Neural progenitor cell (in vitro differentiated cells): ENCODE results near the gene MAP3K4. TPM values are rescaled to one million over a fixed set of nuclear protein-coding genes. Genes with fewer than 3 reads are reported as not detected.

ENCODE experiments used
- DNase-seq: peaks from one replicate; pipeline ENCODE4 v3.0.0-alpha.2; 2016; ENCODE audit warnings: low spot score
- H2AFZ ChIP-seq: fragments of 200-600 bp; sonication (generic); replicated peaks from 2 replicates; pipeline ENCODE4 v1.6.1; 2016; ENCODE audit warnings: antibody characterized with exemption
- H3F3A ChIP-seq: fragments of 200-600 bp; sonication (generic); 2 replicates; pipeline ENCODE4 v1.6.1; 2016; ENCODE audit warnings: antibody characterized with exemption, low read depth
- H3K27ac ChIP-seq: fragments of 200-600 bp; sonication (generic); 2 replicates; pipeline ENCODE4 v1.5.1; 2016; ENCODE audit warnings: mild to moderate bottlenecking
- H3K27me3 ChIP-seq: fragments of 200-600 bp; sonication (generic); 2 replicates; pipeline ENCODE4 v1.6.1; 2016; ENCODE audit warnings: mild to moderate bottlenecking, moderate library complexity
- H3K36me3 ChIP-seq: fragments of 200-600 bp; sonication (generic); 2 replicates; pipeline ENCODE4 v1.5.1; 2016
- H3K4me1 ChIP-seq: fragments of 200-600 bp; sonication (generic); 2 replicates; pipeline ENCODE4 v1.6.1; 2016; ENCODE audit warnings: mixed run types
- H3K4me2 ChIP-seq: fragments of 200-600 bp; sonication (generic); 2 replicates; pipeline ENCODE4 v1.6.1; 2016
- H3K4me3 ChIP-seq: fragments of 200-600 bp; sonication (generic); 2 replicates; pipeline ENCODE4 v1.5.1; 2016
- H3K79me2 ChIP-seq: fragments of 200-600 bp; sonication (generic); 2 replicates; pipeline ENCODE4 v1.6.1; 2016; ENCODE audit warnings: low read depth
- H3K9ac ChIP-seq: fragments of 200-600 bp; sonication (generic); 2 replicates; pipeline ENCODE4 v1.6.1; 2016
- H3K9me3 ChIP-seq: fragments of 200-600 bp; sonication (generic); 2 replicates; pipeline ENCODE4 v1.5.1; 2016; ENCODE audit warnings: low read depth
- H4K20me1 ChIP-seq: fragments of 200-600 bp; sonication (generic); 2 replicates; pipeline ENCODE4 v1.6.1; 2016; ENCODE audit warnings: low read depth
- H3K27ac Mint-ChIP-seq: 3 replicates; pipeline ENCODE4 v1.8.0; 2021; ENCODE audit warnings: mixed read lengths
- H3K27me3 Mint-ChIP-seq: 2 replicates; pipeline ENCODE4 v1.8.0; 2022; ENCODE audit warnings: low read depth, mild to moderate bottlenecking, inconsistent platforms, moderate library complexity, mixed read lengths; ENCODE audit not compliant: insufficient read depth
- H3K36me3 Mint-ChIP-seq: 3 replicates; pipeline ENCODE4 v1.8.0; 2021; ENCODE audit warnings: mixed read lengths
- H3K4me1 Mint-ChIP-seq: 3 replicates; pipeline ENCODE4 v1.8.0; 2021; ENCODE audit warnings: mixed read lengths
- H3K4me3 Mint-ChIP-seq: 3 replicates; pipeline ENCODE4 v1.8.0; 2021; ENCODE audit warnings: mild to moderate bottlenecking, moderate library complexity, mixed read lengths
- H3K9me3 Mint-ChIP-seq: 3 replicates; pipeline ENCODE4 v1.8.0; 2020; ENCODE audit warnings: mixed read lengths
- CTCF ChIP-seq: fragments of 200-600 bp; sonication (generic); IDR thresholded peaks from 2 replicates; pipeline ENCODE4 v1.5.1; 2017; ENCODE audit warnings: antibody characterized with exemption, mild to moderate bottlenecking
- EZH2 ChIP-seq: fragments of 200-600 bp; sonication (generic); IDR thresholded peaks from 2 replicates; pipeline ENCODE4 v1.6.1; 2017; ENCODE audit warnings: antibody characterized with exemption, mild to moderate bottlenecking, moderate library complexity
- EZH2phosphoT487 ChIP-seq: fragments of 200-600 bp; sonication (generic); IDR thresholded peaks from 2 replicates; pipeline ENCODE4 v1.6.1; 2017; ENCODE audit warnings: antibody characterized with exemption
- total RNA-seq: library from RNA; depleted of rRNA; stranded (reverse); fragments of >200 nt; gene quantifications from 2 replicates; pipeline ENCODE4 v1.2.3, GENCODE V29; 2015; ENCODE audit warnings: low replicate concordance

MAP3K4 gene
- total RNA-seq, 1 donor from 2014 or later: 59.6 TPM

DNA sequence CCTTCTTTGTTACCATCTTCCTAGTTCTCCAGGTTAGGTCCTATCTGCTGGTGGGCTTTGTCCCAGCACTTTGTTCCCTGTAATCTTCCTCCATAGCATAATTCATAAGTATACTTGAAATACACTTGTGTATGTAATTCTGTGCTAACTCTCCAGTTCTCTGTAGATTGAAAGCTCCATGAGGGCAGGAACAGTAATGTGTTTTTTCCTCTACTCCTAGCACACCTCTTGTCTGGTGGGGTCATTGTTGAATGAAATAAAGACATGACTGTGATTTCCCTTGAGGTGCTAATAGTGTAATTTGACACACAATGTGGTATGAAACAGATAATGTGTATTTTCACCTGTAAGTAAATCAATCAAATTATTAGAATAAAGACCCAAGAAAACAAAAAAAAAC, 30.0 kb downstream of the MAP3K4 start:
- Mint-ChIP-seq H3K9me3 (peaks cover 4% of the 10 kb centered on the region), H3K36me3 (peaks cover 31% of the 10 kb centered on the region), H3K4me3 (no peak overlapping the region), H3K4me1 (no peaks in the 10 kb centered on the region), H3K27me3 (peaks cover 4% of the 10 kb centered on the region), H3K27ac (no peak overlapping the region)
- no peak overlapping the region for H3K4me2 ChIP-seq
- H3K36me3 ChIP-seq: no peaks in the 10 kb centered on the region
- no peaks in the 10 kb centered on the region for H3K27me3 ChIP-seq
- TF ChIP-seq EZH2 (no peak), EZH2phosphoT487 (no peak), CTCF (no peak)
- no peaks in the 10 kb centered on the region for H3F3A ChIP-seq
- peaks cover 16% of the 10 kb centered on the region for H4K20me1 ChIP-seq
- peaks cover 94% of the 10 kb centered on the region for H3K79me2 ChIP-seq
- DNase-seq: no peak
- H3K4me1 ChIP-seq: no peaks in the 10 kb centered on the region
- H2AFZ ChIP-seq: no peak overlapping the region
- H3K9ac ChIP-seq: no peak overlapping the region
- no peak overlapping the region for H3K4me3 ChIP-seq
- H3K9me3 ChIP-seq: no peaks in the 10 kb centered on the region
- no peak overlapping the region for H3K27ac ChIP-seq

DNA sequence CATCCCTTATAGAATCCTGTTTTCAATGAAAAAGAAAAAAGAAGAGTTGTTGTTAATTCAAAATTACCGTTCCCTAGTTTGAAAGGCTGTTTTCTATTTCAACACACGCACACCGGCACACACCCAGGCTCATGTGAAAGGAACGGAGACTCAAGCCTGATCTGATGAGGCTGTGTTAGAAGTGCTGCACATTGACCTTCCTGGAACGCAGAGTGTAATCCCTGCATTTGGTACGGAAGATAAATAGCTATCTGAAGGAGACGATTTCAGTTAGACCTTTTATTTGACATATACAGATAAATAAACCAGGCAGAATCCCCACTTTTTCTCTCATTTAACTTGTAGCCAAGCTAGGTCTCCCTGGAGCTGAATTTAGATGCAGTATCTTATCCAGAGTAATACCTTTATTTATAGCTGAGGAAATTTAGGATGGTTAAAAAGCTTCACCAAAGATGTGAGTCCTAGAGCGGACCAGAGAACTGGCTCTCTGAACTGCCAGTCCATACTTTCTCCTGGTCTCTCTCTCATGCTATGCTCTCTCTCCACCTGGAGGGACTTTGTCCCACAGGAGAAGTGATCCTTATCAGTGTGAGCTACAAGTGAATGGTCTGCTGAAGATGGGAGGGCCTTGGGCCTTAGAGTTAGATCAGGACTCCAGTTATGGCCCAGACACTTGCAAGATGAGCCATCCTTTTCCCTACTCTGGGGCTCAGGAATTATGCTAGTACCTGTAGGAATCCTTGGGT, 30.6 kb downstream of the MAP3K4 start:
- H3K36me3 Mint-ChIP-seq: peaks cover 33% of the 10 kb centered on the region
- Histone ChIP-seq H3K79me2 (peaks cover 91% of the 10 kb centered on the region), H3K4me3 (no peak overlapping the region), H3K4me1 (no peaks in the 10 kb centered on the region), H3K9ac (no peak overlapping the region), H3K4me2 (no peak overlapping the region), H4K20me1 (peaks cover 9% of the 10 kb centered on the region), H3K27ac (no peak overlapping the region), H3F3A (no peaks in the 10 kb centered on the region), H3K27me3 (no peaks in the 10 kb centered on the region), H2AFZ (no peak overlapping the region), H3K36me3 (no peaks in the 10 kb centered on the region), H3K9me3 (no peaks in the 10 kb centered on the region)
- no peaks in the 10 kb centered on the region for H3K4me1 Mint-ChIP-seq
- DNase-seq: no peak
- H3K9me3 Mint-ChIP-seq: peaks cover 4% of the 10 kb centered on the region
- TF ChIP-seq EZH2 (no peak), CTCF (no peak)
- H3K27ac Mint-ChIP-seq: no peak overlapping the region
- H3K4me3 Mint-ChIP-seq: no peak overlapping the region
- H3K27me3 Mint-ChIP-seq: peaks cover 4% of the 10 kb centered on the region

- peaks cover 4% of the 10 kb centered on the region for H3K27me3 Mint-ChIP-seq
- Histone ChIP-seq H2AFZ (no peak overlapping the region), H3K9me3 (no peaks in the 10 kb centered on the region), H3K79me2 (peaks cover 89% of the 10 kb centered on the region), H3K27me3 (no peaks in the 10 kb centered on the region), H3F3A (no peaks in the 10 kb centered on the region), H3K9ac (no peak overlapping the region), H3K27ac (no peak overlapping the region), H3K4me1 (no peaks in the 10 kb centered on the region), H4K20me1 (peaks cover 3% of the 10 kb centered on the region), H3K36me3 (no peaks in the 10 kb centered on the region), H3K4me2 (no peak overlapping the region), H3K4me3 (no peak overlapping the region)
- H3K4me1 Mint-ChIP-seq: no peaks in the 10 kb centered on the region
- H3K4me3 Mint-ChIP-seq: no peak overlapping the region
- no peaks in the 10 kb centered on the region for H3K9me3 Mint-ChIP-seq
- no peak for DNase-seq
- TF ChIP-seq EZH2phosphoT487: no peak
- TF ChIP-seq CTCF: no peak
- no peak for TF ChIP-seq EZH2
- no peak overlapping the region for H3K27ac Mint-ChIP-seq
- peaks cover 35% of the 10 kb centered on the region for H3K36me3 Mint-ChIP-seq
These were observed 31.7 kb downstream of the MAP3K4 start for GRCh38 chr6:161023316-161023715.
